ENCODE data around the gene DTX1.
"Not testable (repeated sequence)": the region's sequence is repeated elsewhere in the genome, so short reads cannot be mapped to it uniquely, and the experiment has no call there.

Gene DTX1

GRCh38 chr12:113137861-113138783, 81.6 kb downstream of the DTX1 start:
- no peak for DNase-seq

GRCh38 chr12:113138826-113139225, 82.3 kb downstream of the DTX1 start:
- no peak for DNase-seq

GRCh38 chr12:113140706-113141105, 84.2 kb downstream of the DTX1 start:
- no peak for DNase-seq

GRCh38 chr12:113141716-113142115, 85.2 kb downstream of the DTX1 start:
- DNase-seq, result not testable (repeated sequence)

- DNase-seq, result no peak
These were observed 85.8 kb downstream of the DTX1 start for GRCh38 chr12:113142173-113142885.

GRCh38 chr12:113142886-113143332, 86.4 kb downstream of the DTX1 start:
- DNase-seq, result no peak

- DNase-seq, result no peak
These were observed 87.4 kb downstream of the DTX1 start for GRCh38 chr12:113143959-113144358.

- no peak for DNase-seq
These were observed 88.3 kb downstream of the DTX1 start for GRCh38 chr12:113144806-113145205.

GRCh38 chr12:113145720-113146551, 89.4 kb downstream of the DTX1 start:
- no peak for DNase-seq

GRCh38 chr12:113146999-113147398, 90.5 kb downstream of the DTX1 start:
- DNase-seq, result no peak
